Stimulated activated CD4-positive, alpha-beta T cell treated with anti-CD3 and anti-CD28 coated beads, Interleukin-1b, Interleukin-23, amount 100 ng/mL, for 4 hours (primary cell): ENCODE data around the gene GALNT2.

Source experiments
- DNase-seq, 2 donors: peaks; one replicate each; pipeline ENCODE4 v3.0.0-alpha.2; 2020; ENCODE audit warnings: low read depth in 2 of 2

The GALNT2 gene

DNA sequence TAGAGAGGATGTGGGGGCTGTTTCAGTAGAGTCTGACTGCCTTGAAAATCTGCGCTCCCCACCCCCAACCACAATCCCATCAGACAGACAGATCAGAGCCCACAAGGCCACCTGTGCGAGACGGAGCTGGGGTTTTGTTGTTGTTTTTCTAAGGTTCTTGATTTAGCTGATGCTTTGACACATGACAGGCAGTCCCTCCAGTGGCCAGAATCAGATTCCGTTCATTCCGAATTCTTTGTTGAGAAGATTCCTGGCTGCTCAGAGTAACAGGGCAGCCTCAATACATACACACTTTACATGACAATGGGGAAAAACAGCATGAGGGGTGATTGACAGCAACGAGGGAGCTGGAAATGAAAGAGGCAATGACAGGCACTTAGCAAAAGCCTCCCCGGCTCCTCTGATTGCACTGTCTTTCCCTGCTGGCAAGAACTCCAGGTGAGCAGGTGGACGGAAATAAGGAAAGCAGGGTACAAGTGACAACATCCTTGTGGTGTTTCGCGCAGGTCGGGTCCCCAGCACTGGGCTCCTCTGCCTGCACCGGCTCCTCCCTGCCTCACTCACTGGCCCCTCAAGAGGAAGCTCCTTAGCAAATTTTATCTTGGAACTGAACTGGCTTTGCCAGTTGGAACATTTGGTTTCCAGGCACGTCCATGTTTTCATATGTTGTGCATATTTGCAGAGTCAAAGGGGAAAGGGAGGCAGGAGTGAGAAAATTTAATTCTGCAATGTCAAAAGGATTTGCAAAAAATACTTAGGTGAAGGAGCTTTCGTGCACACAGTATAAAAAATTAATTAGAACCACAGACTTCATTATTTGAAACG, 210.4 kb downstream of the GALNT2 start:
- no peak for DNase-seq

DNA sequence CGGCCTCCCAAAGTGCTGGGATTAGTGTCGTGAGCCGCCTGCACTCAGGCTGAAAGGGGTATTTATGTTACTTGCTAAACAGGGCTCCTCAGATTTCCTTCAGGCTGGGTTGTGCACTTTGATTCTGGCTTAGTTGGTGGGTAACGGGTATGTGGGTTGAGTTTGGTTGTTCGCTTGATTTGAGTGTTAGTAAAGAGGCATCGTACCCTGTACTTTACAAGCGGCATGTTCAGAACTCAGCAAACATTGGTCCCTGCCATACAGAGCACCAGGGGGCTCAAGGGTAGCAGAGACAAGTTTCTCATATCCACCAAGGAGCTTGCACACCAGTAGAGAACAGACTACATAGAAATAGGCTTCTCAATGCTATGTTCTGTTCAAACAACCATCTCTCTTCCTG, 211.3 kb downstream of the GALNT2 start:
- DNase-seq: no peak

DNA sequence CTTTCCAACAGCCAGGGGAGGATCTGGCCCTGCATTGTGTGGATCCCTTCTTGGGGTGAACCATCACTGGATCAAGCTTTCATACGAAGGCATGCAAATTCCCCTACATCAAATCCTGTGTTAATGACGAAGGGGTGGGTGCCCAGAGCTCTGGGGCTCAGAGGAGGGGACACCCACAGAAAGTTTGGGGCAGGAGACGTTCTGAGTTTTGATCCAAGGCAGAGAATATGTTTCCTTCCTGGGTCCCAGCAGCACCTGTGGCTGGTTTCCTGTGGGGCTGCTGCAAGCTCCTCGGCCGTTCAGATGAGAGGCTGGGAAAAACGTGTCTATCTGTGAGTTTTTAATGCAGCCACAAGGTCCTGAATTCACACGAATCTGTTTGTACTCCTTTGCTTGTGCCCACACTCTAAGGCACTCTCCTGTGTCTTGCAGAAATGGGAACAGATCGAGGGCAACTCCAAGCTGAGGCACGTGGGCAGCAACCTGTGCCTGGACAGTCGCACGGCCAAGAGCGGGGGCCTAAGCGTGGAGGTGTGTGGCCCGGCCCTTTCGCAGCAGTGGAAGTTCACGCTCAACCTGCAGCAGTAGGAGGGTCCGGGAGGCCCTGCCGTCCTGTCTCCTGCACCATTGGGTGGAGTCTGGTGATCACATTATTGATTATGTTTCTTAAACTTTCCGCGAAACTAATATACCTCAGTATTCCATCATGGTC, 212.0 kb downstream of the GALNT2 start:
- DNase-seq: no peak

DNA sequence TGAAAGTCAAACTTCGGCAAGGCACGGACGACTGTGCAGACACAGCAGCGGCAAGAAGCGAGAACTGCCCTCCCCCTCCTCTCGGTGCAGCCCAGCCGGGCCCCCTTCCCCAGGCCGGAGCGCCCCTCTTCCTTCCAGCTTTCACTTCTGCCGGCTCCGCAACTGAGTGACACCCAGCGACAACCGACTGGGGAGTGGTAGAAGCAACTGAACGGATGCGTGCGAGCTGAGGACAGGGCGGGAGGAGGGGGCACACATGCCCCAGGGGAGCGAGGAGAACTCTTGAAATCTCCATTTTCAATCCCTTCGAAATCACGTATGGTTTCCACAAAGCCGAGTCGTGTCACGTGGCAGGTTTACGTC, 212.5 kb downstream of the GALNT2 start:
- no peak for DNase-seq

DNA sequence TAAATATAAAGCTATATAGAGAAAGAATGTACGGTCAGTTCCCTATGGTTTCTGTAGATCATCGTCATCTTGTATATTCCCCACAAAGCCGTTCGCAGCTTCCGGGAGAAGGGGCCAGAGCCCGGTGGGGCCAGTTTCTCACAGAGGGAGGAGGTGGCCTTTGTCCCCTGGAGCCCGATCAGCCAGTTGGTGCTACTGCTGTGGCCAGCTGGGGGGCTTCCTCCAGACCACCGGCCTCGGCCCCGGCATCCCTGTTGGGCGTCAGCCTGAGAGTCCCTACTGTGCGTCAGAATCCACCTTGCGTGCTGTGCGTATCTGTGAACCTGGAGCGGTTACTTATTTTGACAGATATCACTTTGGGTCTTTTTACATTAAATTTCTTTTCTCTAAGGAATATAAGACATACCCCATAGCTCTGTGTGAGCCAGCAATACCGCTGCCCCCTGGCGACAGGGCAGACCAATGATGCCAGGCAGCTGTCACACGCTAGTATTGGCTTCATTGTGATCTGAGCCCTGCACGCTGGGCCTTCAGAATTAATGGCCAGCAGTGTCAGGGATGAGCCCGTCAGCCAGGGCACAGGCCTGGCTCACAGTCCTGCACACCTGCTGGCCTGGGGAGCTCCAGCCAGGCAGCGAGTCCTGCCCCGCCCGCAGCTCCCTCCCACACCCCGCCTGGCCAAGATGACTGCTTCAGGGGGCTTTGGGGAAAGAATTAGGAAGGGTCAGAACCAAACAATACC, 213.2 kb downstream of the GALNT2 start:
- DNase-seq: no peak

DNA sequence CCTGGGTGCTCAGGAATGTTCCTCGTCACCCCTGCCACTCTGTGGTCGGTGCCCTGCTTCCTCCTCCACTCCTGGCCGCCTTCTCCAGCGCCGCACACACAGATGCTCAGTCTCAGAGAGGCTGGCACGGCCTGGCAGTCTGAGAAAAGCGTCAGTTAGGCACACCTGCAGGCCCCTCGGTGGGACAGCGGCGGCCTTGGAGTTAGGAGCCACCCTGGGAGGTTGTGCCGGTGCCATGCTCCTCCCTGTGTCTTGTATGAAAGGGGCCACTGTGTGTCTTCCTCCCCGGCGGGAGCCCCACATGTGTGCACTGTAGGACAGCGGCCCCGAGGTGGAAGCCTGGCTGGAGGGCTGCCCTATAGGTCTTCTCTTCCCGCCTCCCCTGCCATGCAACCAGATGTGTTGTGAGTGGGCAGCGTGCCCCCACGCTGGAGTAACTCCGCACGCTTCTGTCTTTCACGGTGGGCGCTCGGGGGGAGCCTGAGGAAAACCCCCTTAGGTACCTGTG, 213.9 kb downstream of the GALNT2 start:
- DNase-seq: no peak

DNA sequence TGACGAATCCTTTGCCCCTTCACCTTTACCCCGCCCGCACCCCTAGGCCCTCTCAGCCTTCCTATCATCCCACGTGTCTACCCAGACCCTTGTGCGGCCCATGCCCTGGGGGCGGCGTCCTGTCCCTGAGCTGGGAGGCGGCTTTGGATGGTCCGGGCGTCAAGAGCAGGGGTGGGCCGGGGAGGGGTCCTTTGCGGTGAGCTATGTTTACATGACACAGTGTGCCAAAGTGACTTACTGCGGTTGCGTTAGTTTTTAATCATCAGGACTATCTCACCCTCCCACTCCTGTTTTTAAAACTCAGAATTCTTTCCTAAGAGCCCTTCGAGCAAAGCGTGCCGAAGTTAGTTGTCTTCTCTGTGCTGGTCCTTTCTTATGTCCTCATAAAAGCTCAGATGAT, 214.5 kb downstream of the GALNT2 start:
- DNase-seq: no peak

DNA sequence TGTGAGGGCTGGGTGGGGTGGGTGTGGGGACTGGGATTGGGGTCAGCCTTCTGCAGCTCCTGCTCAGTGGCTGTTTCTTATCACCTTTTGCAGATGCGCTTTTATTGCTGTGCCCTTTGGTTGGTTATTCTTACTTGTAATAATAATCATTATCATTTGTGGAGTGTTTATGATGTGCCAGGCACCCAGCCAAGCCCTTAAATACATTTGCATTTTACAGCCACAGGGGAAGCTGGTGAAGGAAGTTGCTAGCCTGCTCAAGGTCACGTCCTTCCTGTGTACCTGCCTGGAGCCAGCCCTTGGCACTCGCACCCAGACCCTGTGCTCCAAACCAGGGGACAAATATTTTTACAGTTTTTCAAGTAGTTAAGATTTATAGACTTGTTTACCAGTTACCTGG, 215.1 kb downstream of the GALNT2 start:
- no peak for DNase-seq

DNA sequence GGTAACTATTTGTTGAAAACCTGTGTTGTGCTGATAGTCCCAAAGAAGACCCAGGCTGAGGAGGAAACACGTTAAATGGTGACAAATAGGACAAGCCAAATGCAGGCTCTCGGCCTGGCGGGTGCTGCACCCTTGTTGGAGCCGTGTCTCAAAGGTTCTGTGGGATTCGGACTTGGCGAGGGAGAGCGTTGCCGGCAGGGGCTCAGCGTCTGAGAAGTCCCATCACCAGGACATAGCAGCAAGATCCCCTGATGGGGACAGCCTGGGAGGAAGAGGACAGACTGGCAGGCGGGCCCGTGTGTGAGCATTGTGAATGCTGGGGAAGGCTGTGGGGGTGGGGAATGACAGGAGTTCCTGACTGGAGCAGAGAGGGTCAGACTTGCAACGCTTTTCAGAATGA, 216.6 kb downstream of the GALNT2 start:
- DNase-seq: no peak

DNA sequence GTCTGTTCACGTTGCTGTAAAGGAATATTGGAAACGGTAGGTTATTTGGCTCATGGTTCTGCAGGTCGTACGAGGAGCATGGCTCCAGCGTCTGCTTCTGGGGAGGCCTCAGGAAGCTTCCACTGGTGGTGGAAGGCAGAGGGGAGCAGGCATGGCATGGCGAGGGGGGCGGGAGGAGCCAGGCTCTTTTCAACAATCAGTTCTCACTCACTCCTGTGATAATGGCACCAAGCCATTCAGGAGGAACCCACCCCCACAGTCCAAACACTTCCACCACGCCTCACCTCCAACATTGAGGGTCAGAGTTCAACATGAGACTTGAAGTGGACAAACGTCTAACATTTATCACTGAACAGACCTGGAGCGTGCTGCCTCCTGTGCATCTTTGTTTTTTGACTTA, 217.9 kb downstream of the GALNT2 start:
- DNase-seq: no peak

DNA sequence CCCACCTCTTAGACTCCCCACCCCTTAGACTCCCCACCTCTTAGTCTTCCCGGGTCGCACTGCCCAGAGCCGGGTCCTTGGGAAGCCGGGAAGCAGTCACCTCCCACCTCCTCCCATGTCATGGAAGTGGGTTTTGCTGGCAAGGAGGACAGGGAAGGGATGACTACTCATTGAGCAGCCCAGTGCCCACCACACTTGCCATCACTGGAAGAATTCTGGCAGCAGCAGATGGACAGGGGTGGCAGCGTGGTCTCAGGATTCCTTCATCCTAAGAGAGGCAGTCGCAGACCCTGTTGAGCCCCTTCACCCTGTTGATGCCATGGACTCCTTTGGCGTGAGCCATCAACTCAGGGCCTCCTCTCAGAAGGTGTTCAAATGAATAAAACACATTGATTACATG, 218.3 kb downstream of the GALNT2 start:
- no peak for DNase-seq

DNA sequence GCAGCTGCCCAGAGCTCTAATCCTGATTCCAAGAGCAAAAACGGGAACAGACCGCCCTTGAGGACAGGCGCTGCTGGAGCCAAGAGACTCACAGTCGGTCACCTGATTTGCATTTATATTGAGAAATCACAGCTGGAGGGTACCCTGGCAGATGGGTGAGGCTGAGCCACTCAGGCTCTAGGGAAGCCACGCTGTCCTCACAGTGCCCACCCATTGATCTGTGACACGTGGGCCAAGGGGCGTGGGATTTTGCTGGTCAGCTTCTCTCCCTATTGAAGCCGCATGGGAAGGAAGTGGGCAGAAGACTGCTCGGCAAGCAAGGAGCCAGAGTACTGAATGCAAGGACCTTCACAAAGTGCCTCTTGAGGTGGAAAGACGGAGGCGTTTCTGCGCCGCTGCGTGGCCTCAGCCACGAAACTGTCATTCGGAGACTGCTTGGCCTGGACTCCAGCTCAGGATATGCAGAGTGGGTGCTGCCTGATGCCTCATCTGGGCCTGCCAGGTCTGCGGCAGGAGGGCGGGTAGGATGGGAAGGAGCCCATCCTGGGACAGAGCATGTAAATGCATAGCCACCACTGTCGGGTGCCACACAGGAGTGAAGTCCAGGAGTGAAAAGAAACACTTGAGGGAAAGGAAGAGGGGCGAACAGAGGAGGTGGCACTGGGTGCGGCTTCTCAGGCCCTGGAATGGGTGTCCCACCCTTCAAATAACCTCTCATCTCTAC, 219.3 kb downstream of the GALNT2 start:
- DNase-seq: no peak

DNA sequence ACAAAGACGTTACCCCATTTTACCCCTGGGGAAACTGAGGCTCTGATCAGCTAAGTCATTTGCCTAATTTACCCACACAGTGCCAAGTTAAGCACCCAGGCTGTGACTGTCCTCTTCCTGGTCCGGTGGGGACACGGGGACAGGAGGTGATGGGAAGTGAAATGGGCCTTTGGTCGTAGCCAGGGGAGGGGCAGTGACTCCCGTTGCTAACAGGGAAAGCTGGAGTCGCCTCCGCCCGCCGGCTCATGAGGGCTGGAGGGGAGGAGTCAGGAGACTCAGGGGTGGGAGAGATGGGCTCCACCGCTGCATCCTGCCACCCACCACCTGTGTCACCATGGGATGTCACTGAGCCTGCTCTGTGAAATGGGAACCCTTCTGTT, 219.8 kb downstream of the GALNT2 start:
- no peak for DNase-seq

DNA sequence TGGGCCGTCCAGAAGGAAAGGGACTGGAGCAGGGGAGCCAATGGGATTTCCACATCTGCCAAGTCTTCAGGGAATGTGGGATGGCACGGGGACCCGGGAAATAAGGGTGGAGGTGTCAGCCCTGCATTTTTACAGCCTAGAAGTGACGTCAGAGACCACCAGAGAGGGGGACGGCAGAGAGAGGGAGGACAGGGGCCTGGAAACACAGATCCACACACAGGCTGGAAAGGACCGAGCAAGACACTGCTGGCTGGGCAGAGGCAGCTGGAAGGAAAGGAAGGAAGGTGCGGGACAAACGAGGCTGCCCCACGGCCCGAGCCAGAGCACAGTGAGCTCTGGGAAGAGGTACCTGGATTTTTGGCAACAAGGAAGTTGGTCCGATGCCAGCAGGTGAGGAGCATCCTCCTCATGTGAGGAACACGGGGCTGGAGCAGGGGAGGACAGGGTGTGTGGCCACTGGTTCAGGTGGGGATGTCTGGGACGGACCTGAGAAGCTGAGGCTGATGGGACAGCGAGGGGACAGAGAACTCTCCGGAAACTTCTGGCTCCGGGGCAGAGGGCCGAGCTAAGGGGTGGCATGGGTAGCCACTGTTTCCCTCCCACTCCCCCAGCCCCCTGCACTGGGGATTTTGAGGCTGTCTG, 220.8 kb downstream of the GALNT2 start:
- DNase-seq: no peak

DNA sequence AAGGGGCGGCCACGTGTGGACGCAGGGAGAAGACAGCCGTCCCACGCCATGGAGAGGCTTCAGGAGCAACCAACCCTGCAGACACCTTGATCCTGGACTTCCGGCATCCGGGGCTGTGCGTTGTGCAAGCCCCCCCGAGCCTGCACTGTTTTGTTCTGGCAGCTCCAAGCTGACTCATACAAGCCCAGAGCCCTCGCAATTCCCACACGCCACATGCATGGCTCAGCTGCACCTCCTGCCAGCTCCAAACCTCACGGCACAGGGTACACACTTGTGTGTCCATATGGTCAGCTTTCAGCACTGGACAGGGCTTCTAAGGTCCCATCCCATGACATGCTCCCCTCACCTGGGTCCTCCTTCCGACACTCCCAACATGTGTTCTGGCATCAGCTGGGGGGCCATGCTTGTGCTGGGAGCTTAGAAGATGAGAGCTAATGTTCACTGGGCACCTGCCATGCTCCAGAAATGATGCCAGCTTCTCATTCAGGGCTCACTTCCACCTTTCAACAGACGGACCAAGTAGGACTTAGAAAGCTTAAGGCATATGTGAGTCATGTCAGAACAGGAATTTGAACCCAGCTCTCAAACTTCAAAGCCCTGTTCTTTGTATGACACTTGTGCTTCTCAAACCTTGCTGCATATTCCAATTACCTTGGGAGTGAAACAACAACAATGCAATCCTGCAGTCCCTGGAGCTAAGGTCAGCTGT, 221.8 kb downstream of the GALNT2 start:
- no peak for DNase-seq

DNA sequence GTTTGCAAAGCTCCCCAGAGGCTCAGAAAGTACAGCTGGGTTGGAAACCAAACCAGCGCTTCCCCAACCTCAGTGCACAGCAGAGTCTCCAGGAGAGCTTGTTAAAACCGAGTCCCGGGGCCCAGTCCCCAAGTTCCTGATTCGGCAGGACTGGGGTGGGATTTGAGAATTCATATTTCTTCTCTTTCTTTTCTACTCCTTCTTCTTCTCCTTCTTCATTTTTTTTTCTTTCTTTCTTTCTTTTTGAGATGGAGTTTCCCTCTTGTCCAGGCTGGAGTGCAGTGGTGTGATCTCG, 222.3 kb downstream of the GALNT2 start:
- no peak for DNase-seq

DNA sequence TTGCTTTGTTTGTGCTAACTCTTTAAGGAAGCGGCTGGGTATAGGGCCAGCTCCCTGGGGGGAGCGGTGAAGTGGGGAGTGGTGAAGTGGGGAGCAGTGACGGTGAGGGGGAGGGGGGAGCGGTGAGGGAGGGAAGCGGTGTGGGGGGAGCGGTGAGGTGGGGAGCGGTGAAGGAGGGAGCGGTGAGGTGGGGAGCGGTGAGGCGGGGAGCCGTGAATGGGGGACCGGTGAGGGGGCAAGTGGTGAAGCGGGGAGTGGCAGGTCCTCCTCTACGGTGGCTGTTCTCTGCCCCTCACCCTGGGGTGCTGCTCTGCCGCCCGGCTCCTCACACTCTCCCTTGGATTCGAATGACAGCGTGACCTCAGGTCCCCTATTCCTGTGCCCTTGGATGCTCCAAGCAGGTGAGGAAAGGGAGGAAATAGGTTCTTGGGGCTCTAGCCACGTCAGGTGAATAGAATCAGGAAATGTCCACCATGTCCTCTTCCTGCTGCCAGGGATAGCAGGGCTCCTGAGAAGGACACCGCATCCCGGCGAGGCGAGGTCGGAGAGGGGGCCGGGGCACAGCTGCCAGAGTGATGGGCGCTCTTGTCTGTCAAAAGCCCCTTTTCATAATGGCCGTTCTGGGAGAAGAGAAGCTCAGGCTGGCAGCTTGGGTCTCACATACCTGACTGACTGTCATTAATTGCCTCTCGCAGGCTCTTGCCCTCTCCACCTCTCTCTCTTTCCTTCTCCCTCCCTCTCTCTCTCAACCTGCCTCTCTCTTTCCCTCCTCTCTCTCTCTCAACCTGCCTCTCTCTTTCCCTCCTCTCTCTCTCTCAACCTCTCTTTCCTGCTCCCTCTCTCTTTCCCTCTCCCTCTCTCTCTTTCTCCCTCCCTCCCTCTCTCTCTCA, 224.9 kb downstream of the GALNT2 start:
- no peak for DNase-seq

DNA sequence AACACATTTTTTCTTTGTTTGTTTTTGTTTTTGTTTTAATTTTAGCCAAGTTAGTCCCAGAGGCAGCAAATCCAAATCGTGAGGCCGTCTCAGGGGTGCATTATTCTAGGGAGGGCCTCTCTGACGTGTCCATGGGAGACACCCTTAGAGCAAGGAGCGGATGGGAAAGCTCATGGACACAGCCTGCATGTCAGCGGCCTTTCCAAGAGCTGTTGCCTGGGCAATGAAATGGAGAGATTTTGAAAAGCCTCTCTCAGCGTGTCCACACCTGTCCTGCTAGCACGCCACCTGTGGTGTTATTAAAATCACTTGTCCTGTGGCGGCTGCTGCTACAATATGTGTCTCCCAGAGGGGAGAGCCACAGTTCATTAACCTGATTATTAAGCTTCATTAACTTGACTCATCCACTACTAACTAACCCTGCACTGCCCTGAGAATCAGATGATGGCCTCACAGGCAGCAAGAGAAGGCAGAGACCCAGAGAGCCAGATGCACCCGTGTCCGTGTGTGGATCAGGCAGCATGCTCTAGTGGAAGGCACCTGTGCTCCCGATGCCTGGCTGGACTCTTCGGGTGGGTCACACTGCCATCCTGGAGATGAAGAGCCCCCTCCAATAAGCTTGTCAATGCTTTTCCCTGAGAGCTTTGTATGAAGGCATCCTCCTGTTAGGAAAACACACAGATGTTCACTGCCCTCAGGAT, 225.8 kb downstream of the GALNT2 start:
- DNase-seq: no peak

DNA sequence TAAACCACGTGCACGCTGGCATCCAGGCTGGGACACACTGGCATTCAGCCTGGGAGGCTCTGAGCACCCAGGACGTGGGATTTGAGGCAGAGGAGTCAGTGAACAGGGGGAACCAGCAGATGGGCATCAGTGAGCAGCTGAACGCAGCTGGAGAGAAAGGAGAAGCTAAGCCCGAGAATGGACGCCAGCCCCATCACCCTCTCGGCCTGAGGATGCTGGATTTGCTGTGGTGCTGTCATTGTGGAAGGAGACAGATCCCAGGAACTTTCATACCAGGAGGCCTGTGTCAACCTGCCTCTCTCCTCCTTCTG, 226.3 kb downstream of the GALNT2 start:
- no peak for DNase-seq

DNA sequence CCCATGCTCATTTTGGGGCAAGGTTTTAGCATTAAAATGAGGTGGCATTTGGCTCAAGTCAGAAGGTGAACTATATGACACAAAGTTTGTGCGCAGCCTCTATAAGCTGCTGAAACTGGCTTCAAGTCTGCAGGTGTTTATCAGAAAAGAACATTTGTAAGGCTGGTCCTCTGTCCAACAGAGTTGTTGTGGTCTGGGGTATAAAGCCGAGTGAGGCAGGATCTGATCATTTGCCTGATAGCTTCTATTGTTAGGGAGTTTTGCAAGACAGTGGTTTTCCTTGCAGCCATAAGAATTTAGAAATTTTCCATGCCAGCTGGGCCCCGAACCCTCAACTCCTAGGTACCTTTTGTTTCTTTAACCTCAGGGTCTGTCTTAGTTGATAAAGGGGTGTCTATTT, 228.3 kb downstream of the GALNT2 start:
- DNase-seq: no peak
